Heart right ventricle (tissue), 16 donors: ENCODE results near the gene SLC4A9. TPM values are rescaled to one million over a fixed set of nuclear protein-coding genes. Genes with fewer than 3 reads are reported as not detected.

Experiments used
- ATAC-seq, 8 donors: fragments of 200-7000 bp; cut with Tn5 transposase; one replicate each; pipeline ENCODE4 v1.9.1; 2020; ENCODE audit warnings: mild to moderate bottlenecking in 8 of 8, moderate library complexity in 8 of 8, moderate number of reproducible peaks in 1 of 8
- DNase-seq, 2 donors: peaks; one replicate each; pipeline ENCODE4 v3.0.0-alpha.2; 2020
- H3K27ac ChIP-seq, 10 donors: fragments of 200-600 bp; sonication (generic) in 2 of 10; one replicate each; pipeline versions ENCODE4 v1.5.0 to v1.8.0; 2020 to 2022; ENCODE audit warnings: mild to moderate bottlenecking in 3 of 10
- H3K27me3 ChIP-seq, 7 donors: fragments of 200-600 bp; one replicate each; pipeline ENCODE4 v1.8.0; 2021 to 2022; ENCODE audit warnings: mild to moderate bottlenecking in 2 of 7
- H3K36me3 ChIP-seq, 9 donors: fragments of 200-600 bp; sonication (generic) in 1 of 9; one replicate each; pipeline versions ENCODE4 v1.5.0 to v1.8.0; 2020 to 2022; ENCODE audit warnings: mild to moderate bottlenecking in 2 of 9
- H3K4me1 ChIP-seq, 9 donors: fragments of 200-600 bp; sonication (generic) in 1 of 9; one replicate each; pipeline versions ENCODE4 v1.5.0 to v1.8.0; 2020 to 2022; ENCODE audit warnings: mild to moderate bottlenecking in 4 of 9
- H3K4me3 ChIP-seq, 10 donors: fragments of 200-600 bp; sonication (generic) in 2 of 10; one replicate each; pipeline versions ENCODE4 v1.5.0 to v1.8.0; 2020 to 2022; ENCODE audit warnings: mild to moderate bottlenecking in 7 of 10, moderate library complexity in 2 of 10
- H3K9me3 ChIP-seq, 11 donors: fragments of 200-600 bp in 10 of 11; sonication (generic) in 2 of 11; one replicate each; pipeline versions ENCODE4 v1.5.0 to v1.8.0; 2013 to 2022; ENCODE audit warnings: mild to moderate bottlenecking in 2 of 11, control low read depth in 1 of 11, moderate library complexity in 1 of 11
- WGBS, 2 donors: extraction: QIAGEN DNeasy Blood & Tissue Kit; methylation state at CpG; one replicate each; pipeline ENCODE4 v1.1.7; 2013; ENCODE audit warnings: inconsistent platforms in 1 of 2; 5-methylcytosine and 5-hydroxymethylcytosine counted together
- intact Hi-C, 10 donors: fragments of 100-400 bp; cut with DNase I; formaldehyde crosslinking; loops; one replicate each; pipeline versions ENCODE4 v1.11.1 to v1.14.2; 2022
- polyA plus RNA-seq, 2 donors: library from polyadenylated mRNA; stranded (reverse); fragments of 200-250 nt; gene quantifications; one replicate each; pipeline ENCODE4 v1.2.3, GENCODE V29; 2013
- total RNA-seq, 10 donors: library from RNA; stranded (reverse); fragmentation: NEBNext Ultra II Directional in 3 of 10; extraction: Animal tissue kit (Norgen Biotek cat#: 25700) in 3 of 10; gene quantifications; one replicate each; pipeline versions ENCODE4 v1.2.1 to v1.2.4, GENCODE V29; 2021 to 2023
- TF ChIP-seq, protein P1 (sequence below), 9 donors: fragments of 200-600 bp; sonication (generic) in 2 of 9; IDR thresholded peaks; one replicate each; pipeline versions ENCODE4 v1.5.0 to v1.8.0; 2021 to 2022; ENCODE audit warnings: antibody characterized with exemption in 9 of 9, mild to moderate bottlenecking in 5 of 9, moderate library complexity in 1 of 9
- donor health status: Arrhythmogenic right ventricular cardiomyopathy.
- donor health status: ischemic (EF 13 %, LVEDD 7.1; RV severe dilation, severe dysfunction).
- donor health status: healthy with polysubstance abuse.
- donor health status: DM: no; HTN: yes; CAD: no.
- donor health status: DM: no; HTN: no; CAD: no.
- donor health status: ischemic (EF 25% LVEDD 6.9; RV normal size, moderate dysfunction).
- donor health status: ischemic (EF 25% LVEDD 5.7; RV mildly dilated, moderate dysfunction).
- donor health status: healthy.
- donor health status: DM: yes; HTN: yes; CAD: no.
- donor health status: Ischemic cardiomyopathy.
- donor health status: ischemic (EF 35%, LVEDD 5.7; RV mildly dilated, moderate dysfunction).
- donor health status: nonischemic (EF 11% LVEDD 7.7; RV severe dilation, severe dysfunction).
- donor health status: DM: yes; HTN: yes; CAD: no.
- donor health status: PGD.
- donor health status: ischemic (EF 29% LVEDD 5.4; RV normal size, mild dysfunction).
- donor health status: nonischemic (EF 23%, LVEDD 6.1; RV moderate dilation, normal function).

The SLC4A9 gene
- total and polyA plus RNA-seq, 12 donors = 0.01 to 0.34 (median 0.20) TPM; not detected in 8

DNA sequence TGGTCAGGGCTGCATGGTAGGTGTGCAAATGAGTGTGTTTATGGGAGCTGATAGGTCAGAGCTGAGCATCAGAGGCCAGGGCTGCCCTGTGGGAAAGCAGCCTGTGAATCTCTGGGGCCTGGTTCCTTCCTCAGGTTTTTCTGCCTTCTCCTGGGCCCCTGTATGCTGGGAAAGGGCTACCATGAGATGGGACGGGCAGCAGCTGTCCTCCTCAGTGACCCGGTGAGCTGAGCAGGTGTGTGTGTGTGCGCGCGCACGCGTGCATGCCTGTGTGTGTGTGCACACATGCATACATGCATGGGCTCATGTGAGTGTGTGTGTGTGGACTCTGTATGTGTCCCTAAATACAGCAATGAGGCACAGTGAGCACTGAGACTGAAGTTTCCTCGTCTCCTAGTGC lies 2.3 kb downstream of the SLC4A9 start:
- Histone ChIP-seq H3K27ac (no peak overlapping the region), H3K4me3 (no peak overlapping the region), H3K4me1 (peaks cover 0 to 19% (median 14%) of the 10 kb centered on the region in 9 donors), H3K27me3 (no peaks in the 10 kb centered on the region), H3K9me3 (no peaks in the 10 kb centered on the region), H3K36me3 (no peaks in the 10 kb centered on the region)
- DNase-seq = no peak
- intact Hi-C loops = loop anchor here in 6 of 10 donors (5.0 to 10.0 kb wide), 6 partner anchors 188 to 372 kb away; partner anchors contain the start of genes CD14 (in 2 of the 6), TMCO6 (in 2 of the 6), CYSTM1 (in 1 of the 6) and IK (in 1 of the 6)
- 90% methylated on average over 8 of the region's 8 CpGs for WGBS, 2 donors
- ATAC-seq = no peak
- TF ChIP-seq, protein P1, sequence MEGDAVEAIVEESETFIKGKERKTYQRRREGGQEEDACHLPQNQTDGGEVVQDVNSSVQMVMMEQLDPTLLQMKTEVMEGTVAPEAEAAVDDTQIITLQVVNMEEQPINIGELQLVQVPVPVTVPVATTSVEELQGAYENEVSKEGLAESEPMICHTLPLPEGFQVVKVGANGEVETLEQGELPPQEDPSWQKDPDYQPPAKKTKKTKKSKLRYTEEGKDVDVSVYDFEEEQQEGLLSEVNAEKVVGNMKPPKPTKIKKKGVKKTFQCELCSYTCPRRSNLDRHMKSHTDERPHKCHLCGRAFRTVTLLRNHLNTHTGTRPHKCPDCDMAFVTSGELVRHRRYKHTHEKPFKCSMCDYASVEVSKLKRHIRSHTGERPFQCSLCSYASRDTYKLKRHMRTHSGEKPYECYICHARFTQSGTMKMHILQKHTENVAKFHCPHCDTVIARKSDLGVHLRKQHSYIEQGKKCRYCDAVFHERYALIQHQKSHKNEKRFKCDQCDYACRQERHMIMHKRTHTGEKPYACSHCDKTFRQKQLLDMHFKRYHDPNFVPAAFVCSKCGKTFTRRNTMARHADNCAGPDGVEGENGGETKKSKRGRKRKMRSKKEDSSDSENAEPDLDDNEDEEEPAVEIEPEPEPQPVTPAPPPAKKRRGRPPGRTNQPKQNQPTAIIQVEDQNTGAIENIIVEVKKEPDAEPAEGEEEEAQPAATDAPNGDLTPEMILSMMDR (IDR thresholded peaks at IDR 0.05) = no peak

DNA sequence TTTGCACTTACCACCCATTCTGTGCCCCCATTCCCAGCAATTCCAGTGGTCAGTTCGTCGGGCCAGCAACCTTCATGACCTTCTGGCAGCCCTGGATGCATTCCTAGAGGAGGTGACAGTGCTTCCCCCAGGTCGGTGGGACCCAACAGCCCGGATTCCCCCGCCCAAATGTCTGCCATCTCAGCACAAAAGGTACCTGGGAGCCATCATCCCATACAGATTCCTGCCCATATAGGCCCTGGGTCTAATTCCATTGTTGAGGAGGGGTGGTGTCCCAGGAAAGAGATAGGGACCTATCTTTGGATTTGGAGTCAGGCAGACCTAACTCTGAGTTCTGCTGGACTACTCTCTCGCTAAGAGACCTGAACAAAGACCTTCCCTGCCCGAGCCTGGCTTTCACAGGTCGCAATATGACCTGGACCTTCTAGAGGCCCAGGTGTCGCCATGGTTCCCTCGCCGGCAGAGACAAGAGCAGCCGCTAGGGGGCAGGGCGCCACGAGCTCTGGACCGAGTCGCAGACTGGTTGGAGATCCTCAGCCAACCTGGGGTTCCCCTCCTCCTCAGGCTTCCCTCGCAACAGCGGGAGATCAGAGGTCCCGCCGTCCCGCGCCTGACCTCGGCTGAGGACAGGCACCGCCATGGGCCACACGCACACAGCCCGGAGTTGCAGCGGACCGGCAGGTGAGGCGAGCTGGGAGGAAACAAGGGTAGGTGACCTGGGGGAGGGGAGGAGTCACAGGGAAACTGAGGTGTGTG lies 3.1 kb downstream of the SLC4A9 start:
- no peaks in the 10 kb centered on the region for H3K27me3 ChIP-seq
- peak overlapping the region in 7 of 10 donors; percentile 10 to 40 (median 31) for H3K4me3 ChIP-seq
- no peaks in the 10 kb centered on the region for H3K9me3 ChIP-seq
- 10 to 11% methylated on average over 29 of the region's 29 CpGs for WGBS, 2 donors
- H3K27ac ChIP-seq = no peak overlapping the region
- intact Hi-C loops = loop anchor here in 6 of 10 donors (5.0 to 10.0 kb wide), 6 partner anchors 188 to 372 kb away; partner anchors contain the start of genes CD14 (in 2 of the 6), TMCO6 (in 2 of the 6), CYSTM1 (in 1 of the 6) and IK (in 1 of the 6)
- TF ChIP-seq, protein P1 (IDR thresholded peaks at IDR 0.05) = peak; percentile 89 to 98 (median 94)
- no peaks in the 10 kb centered on the region for H3K36me3 ChIP-seq
- DNase-seq (peak; percentile 73 to 78), ATAC-seq (peak; percentile 46 to 81 (median 70))
- peaks cover 0 to 13% (median 6%) of the 10 kb centered on the region in 9 donors for H3K4me1 ChIP-seq

DNA sequence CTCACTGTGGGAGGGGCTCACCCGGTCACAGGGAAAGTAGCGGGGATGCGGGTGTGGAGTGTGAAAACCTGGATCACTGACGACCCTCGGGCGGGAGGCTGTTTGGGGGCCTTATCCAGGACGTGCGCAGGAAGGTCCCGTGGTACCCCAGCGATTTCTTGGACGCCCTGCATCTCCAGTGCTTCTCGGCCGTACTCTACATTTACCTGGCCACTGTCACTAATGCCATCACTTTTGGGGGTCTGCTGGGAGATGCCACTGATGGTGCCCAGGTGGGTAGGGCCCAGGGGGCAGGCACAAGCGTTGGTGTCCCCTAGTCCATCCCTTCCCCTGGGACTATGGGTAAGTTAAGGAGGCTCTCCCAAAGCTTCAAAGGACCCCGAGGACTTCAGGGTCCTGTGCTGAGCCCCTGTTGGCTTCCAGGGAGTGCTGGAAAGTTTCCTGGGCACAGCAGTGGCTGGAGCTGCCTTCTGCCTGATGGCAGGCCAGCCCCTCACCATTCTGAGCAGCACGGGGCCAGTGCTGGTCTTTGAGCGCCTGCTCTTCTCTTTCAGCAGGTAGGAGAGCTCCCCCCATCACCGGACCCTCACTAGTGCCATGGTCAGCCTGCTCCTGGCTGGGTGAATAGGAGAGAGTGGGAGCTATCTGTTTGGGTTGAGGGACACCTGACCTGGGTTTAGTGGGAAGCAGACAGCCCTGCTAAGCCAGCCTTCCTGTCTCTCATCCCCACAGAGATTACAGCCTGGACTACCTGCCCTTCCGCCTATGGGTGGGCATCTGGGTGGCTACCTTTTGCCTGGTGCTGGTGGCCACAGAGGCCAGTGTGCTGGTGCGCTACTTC lies 3.9 kb downstream of the SLC4A9 start:
- Histone ChIP-seq H3K36me3 (no peaks in the 10 kb centered on the region), H3K4me3 (peak overlapping the region in 7 of 10 donors; percentile 10 to 40 (median 31)), H3K4me1 (peaks cover 0 to 8% (median 6%) of the 10 kb centered on the region in 9 donors), H3K27ac (no peak overlapping the region), H3K9me3 (no peaks in the 10 kb centered on the region), H3K27me3 (no peaks in the 10 kb centered on the region)
- intact Hi-C loops = loop anchor here in 6 of 10 donors (5.0 to 10.0 kb wide), 6 partner anchors 189 to 371 kb away; partner anchors contain the start of genes CD14 (in 2 of the 6), TMCO6 (in 2 of the 6), CYSTM1 (in 1 of the 6) and IK (in 1 of the 6)
- DNase-seq (no peak), ATAC-seq (peak in 1 of 8 donors; percentile 4)
- TF ChIP-seq, protein P1 (IDR thresholded peaks at IDR 0.05) = no peak
- 60 to 62% methylated on average over 20 of the region's 20 CpGs for WGBS, 2 donors

DNA sequence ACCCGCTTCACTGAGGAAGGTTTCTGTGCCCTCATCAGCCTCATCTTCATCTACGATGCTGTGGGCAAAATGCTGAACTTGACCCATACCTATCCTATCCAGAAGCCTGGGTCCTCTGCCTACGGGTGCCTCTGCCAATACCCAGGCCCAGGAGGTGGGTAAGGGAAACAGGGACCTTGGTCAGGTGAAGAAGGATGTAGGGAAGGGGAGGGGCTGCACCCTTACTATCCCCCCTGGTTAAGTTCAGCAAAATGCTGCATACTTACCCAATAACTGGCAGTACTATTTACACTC lies 4.4 kb downstream of the SLC4A9 start:
- intact Hi-C loops = loop anchor here in 6 of 10 donors (5.0 to 10.0 kb wide), 6 partner anchors 190 to 370 kb away; partner anchors contain the start of genes CD14 (in 2 of the 6), TMCO6 (in 2 of the 6), CYSTM1 (in 1 of the 6) and IK (in 1 of the 6)
- Histone ChIP-seq H3K9me3 (no peaks in the 10 kb centered on the region), H3K4me3 (no peak overlapping the region), H3K36me3 (no peaks in the 10 kb centered on the region), H3K27ac (no peak overlapping the region), H3K27me3 (no peaks in the 10 kb centered on the region), H3K4me1 (peaks cover 0 to 8% (median 6%) of the 10 kb centered on the region in 9 donors)
- DNase-seq (no peak), ATAC-seq (no peak)
- WGBS, 2 donors = 90 to 100% methylated on average over 3 of the region's 3 CpGs
- TF ChIP-seq, protein P1 (IDR thresholded peaks at IDR 0.05) = no peak
